ENCODE results near the gene ADGRL1.

DNA sequence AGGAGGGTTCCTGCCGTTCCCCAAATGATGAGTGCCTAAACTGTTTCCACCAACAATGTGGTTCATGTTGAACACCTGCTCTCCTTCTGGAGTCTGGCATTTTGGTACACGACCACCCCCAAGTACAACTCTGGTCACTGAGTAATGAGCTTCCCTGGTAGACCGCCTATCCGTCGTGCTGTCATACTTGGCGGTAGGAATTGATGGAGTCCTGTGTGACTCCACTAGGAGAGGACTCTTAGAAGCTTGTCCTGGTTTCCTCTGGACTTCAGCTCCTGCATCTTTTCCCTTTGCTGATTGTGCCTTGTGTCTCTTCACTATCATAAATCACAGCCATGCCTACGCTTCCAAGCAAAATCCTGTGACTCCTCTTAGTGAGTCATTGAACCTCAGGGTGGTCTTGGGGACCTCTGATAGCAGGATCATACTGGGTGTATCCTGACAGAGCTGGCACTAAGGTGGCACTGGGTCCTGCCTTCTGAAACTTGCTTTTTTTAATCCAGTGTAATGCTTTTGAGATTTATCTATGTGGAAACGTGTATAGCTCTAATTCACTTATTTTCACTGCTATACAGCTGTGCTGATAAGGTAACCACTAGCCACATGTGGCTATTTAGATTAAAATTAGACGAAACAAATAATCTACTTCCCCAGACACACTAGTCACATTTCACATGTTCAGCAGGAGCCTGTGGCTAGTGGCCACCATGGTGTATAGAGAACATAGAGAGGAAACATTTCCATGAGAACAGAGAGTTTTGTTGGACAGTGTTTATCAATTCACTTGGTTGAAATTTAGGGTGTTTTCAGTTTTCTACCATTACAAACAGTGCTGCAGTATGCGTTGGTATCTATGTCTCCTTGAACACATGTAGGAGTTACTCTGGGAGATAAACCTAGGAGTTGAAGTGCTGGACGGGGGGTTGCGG is 63.4 kb downstream of the ADGRL1 start:
- TF ChIP-seq POLR2A (IDR thresholded peaks at IDR 0.05; ENCODE audit: low read depth) (no peak), POLR2AphosphoS5 (IDR thresholded peaks at IDR 0.05) (no peak)
- TF ChIP-seq, protein P1, sequence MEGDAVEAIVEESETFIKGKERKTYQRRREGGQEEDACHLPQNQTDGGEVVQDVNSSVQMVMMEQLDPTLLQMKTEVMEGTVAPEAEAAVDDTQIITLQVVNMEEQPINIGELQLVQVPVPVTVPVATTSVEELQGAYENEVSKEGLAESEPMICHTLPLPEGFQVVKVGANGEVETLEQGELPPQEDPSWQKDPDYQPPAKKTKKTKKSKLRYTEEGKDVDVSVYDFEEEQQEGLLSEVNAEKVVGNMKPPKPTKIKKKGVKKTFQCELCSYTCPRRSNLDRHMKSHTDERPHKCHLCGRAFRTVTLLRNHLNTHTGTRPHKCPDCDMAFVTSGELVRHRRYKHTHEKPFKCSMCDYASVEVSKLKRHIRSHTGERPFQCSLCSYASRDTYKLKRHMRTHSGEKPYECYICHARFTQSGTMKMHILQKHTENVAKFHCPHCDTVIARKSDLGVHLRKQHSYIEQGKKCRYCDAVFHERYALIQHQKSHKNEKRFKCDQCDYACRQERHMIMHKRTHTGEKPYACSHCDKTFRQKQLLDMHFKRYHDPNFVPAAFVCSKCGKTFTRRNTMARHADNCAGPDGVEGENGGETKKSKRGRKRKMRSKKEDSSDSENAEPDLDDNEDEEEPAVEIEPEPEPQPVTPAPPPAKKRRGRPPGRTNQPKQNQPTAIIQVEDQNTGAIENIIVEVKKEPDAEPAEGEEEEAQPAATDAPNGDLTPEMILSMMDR (IDR thresholded peaks at IDR 0.05): no peak

Data from esophagus muscularis mucosa (tissue), 3 donors.